ENCODE measurements around the gene COLEC11. TPM values are rescaled to one million over a fixed set of nuclear protein-coding genes. Genes with fewer than 3 reads are reported as not detected.
"Not testable (repeated sequence)": the region's sequence is repeated elsewhere in the genome, so short reads cannot be mapped to it uniquely, and the experiment has no call there.

The COLEC11 gene
- total and polyA plus RNA-seq, 2 experiments from 2014 or later = 1.3 to 1.5 TPM

DNA sequence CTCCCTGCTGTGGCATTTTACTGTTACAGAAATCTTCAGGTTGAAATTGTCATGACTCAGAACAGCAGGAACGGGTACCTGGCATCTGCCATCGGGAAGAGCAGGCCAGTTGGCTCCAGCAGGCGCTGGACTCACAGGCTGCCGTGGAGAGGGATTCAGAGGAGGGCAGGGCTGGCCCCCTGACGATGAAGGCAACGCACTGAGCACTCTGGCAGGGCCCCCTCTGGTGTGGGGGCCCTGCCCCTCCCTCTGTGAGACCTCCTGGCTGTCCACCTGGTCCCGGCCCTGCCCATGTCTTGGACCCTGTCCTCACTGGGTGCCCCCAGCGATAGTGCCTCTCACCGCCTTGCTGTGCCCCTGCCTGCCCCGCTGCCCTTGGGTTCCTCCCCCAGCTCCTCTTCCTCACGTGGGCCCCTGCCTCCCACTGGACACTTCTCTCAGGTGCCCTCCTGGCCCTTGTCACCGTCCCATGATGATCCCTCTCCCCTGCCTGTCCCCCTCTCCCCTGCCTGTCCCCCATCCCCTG lies 39.7 kb downstream of the COLEC11 start:
- Mint-ChIP-seq H3K27me3 (ENCODE audit: insufficient read depth, low read depth, poor library complexity) (peaks cover 8% of the 10 kb centered on the region), H3K27ac (no peak overlapping the region), H3K36me3 (ENCODE audit: low read depth) (no peaks in the 10 kb centered on the region), H3K4me1 (peaks cover 4% of the 10 kb centered on the region; the same call in 2 of the 3 replicates), H3K9me3 (no peaks in the 10 kb centered on the region), H3K4me3 (no peak overlapping the region)
- Histone ChIP-seq H3K9me2 (ENCODE audit: insufficient read depth) (no peaks in the 10 kb centered on the region), H3F3A (replicated peaks; ENCODE audit: low read depth) (0 out of 2 replicates have a peak, but pooled peaks cover 3% of the 10 kb centered on the region), H3K27ac (ENCODE audit: low read depth) (no peak overlapping the region), H4K20me1 (replicated peaks; ENCODE audit: insufficient read depth) (no peaks in the 10 kb centered on the region), H3K4me2 (no peak overlapping the region), H3K36me3 (ENCODE audit: insufficient read depth) (no peaks in the 10 kb centered on the region), H3K4me3 (no peak overlapping the region), H2AFZ (no peak overlapping the region; the same call in 1 of the 2 replicates), H3K79me2 (replicated peaks; ENCODE audit: insufficient read depth) (no peaks in the 10 kb centered on the region), H3K4me1 (ENCODE audit: insufficient read depth) (no peaks in the 10 kb centered on the region), H3K27me3 (ENCODE audit: insufficient read depth) (no peaks in the 10 kb centered on the region)
- ATAC-seq = no peak
- TF ChIP-seq, protein P1, sequence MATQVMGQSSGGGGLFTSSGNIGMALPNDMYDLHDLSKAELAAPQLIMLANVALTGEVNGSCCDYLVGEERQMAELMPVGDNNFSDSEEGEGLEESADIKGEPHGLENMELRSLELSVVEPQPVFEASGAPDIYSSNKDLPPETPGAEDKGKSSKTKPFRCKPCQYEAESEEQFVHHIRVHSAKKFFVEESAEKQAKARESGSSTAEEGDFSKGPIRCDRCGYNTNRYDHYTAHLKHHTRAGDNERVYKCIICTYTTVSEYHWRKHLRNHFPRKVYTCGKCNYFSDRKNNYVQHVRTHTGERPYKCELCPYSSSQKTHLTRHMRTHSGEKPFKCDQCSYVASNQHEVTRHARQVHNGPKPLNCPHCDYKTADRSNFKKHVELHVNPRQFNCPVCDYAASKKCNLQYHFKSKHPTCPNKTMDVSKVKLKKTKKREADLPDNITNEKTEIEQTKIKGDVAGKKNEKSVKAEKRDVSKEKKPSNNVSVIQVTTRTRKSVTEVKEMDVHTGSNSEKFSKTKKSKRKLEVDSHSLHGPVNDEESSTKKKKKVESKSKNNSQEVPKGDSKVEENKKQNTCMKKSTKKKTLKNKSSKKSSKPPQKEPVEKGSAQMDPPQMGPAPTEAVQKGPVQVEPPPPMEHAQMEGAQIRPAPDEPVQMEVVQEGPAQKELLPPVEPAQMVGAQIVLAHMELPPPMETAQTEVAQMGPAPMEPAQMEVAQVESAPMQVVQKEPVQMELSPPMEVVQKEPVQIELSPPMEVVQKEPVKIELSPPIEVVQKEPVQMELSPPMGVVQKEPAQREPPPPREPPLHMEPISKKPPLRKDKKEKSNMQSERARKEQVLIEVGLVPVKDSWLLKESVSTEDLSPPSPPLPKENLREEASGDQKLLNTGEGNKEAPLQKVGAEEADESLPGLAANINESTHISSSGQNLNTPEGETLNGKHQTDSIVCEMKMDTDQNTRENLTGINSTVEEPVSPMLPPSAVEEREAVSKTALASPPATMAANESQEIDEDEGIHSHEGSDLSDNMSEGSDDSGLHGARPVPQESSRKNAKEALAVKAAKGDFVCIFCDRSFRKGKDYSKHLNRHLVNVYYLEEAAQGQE (IDR thresholded peaks at IDR 0.05; ENCODE audit: unreplicated experiment) = no peak
- TF ChIP-seq, protein P2, sequence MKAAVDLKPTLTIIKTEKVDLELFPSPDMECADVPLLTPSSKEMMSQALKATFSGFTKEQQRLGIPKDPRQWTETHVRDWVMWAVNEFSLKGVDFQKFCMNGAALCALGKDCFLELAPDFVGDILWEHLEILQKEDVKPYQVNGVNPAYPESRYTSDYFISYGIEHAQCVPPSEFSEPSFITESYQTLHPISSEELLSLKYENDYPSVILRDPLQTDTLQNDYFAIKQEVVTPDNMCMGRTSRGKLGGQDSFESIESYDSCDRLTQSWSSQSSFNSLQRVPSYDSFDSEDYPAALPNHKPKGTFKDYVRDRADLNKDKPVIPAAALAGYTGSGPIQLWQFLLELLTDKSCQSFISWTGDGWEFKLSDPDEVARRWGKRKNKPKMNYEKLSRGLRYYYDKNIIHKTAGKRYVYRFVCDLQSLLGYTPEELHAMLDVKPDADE (IDR thresholded peaks at IDR 0.05) = no peak
- TF ChIP-seq NANOG (IDR thresholded peaks at IDR 0.05; ENCODE audit: borderline replicate concordance) = no peak
- DNase-seq (ENCODE audit: low spot score) = no peak

DNA sequence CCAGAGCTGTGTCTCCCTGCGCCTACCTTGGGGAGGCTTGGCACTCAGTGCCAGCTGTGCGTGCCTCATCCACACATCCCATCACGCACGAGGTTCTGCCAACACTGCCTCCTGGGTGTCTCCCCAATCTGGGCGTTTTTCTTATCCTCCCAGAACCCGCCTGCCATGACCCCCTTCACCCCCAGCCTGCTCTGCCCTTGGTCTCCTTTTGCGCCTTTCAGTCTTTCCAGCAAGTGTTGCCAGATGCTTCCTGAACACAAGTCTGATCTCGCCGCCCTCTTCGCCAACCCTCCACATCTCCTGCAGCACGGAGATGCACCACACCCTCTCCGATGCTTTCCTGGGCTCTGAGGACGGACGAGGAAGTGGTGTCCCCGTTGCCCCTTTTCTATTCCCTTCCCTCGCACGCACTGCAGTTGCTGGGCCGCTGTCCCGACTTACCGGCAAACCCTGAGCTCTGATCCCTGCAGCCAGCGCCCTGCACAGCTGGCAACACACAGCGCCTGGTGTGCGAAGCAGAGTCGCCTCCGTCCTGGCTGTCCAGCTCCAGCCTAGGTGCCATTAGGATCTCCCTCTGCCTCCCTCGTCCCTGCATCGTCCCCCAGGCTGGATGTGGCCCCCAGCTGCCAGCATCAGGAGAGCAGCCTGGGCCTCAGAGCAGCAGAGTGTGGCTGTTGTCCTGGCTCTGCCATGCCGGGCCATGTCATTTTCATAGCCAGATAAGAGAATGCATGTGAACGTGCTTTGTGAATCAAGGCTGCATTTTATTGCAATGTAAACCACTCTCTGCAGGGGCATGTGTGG lies 40.5 kb downstream of the COLEC11 start:
- Histone ChIP-seq H3K4me3 (no peak overlapping the region), H3K4me1 (ENCODE audit: insufficient read depth) (no peaks in the 10 kb centered on the region), H3K27ac (ENCODE audit: low read depth) (no peak overlapping the region), H3K9me2 (ENCODE audit: insufficient read depth) (no peaks in the 10 kb centered on the region), H3K4me2 (no peak overlapping the region), H3K36me3 (ENCODE audit: insufficient read depth) (no peaks in the 10 kb centered on the region), H3K27me3 (ENCODE audit: insufficient read depth) (no peaks in the 10 kb centered on the region), H2AFZ (no peak overlapping the region), H4K20me1 (replicated peaks; ENCODE audit: insufficient read depth) (no peaks in the 10 kb centered on the region), H3F3A (replicated peaks; ENCODE audit: low read depth) (no peaks in the 10 kb centered on the region), H3K79me2 (replicated peaks; ENCODE audit: insufficient read depth) (no peaks in the 10 kb centered on the region)
- ATAC-seq = no peak
- no peaks in the 10 kb centered on the region for H3K36me3 Mint-ChIP-seq (ENCODE audit: low read depth)
- H3K4me3 Mint-ChIP-seq = no peak overlapping the region
- no peaks in the 10 kb centered on the region for H3K9me3 Mint-ChIP-seq
- TF ChIP-seq ZNF114 (CRISPR knock-in tag; IDR thresholded peaks at IDR 0.05) = no peak
- no peak overlapping the region for H3K27ac Mint-ChIP-seq
- peaks cover 4% of the 10 kb centered on the region; the same call in 2 of the 3 replicates for H3K4me1 Mint-ChIP-seq
- H3K27me3 Mint-ChIP-seq (ENCODE audit: insufficient read depth, low read depth, poor library complexity) = peaks cover 12% of the 10 kb centered on the region
- no peak for DNase-seq (ENCODE audit: low spot score)

- not testable (repeated sequence) for ATAC-seq; H3K4me3 ChIP-seq; H3K27ac Mint-ChIP-seq; H3K4me2 ChIP-seq; H3K79me2 ChIP-seq (replicated peaks; ENCODE audit: insufficient read depth); H3K9me2 ChIP-seq (ENCODE audit: insufficient read depth); H3K36me3 ChIP-seq (ENCODE audit: insufficient read depth); H3K4me3 Mint-ChIP-seq; H4K20me1 ChIP-seq (replicated peaks; ENCODE audit: insufficient read depth); DNase-seq (ENCODE audit: low spot score); H3K4me1 Mint-ChIP-seq; H3K36me3 Mint-ChIP-seq (ENCODE audit: low read depth); H3K27ac ChIP-seq (ENCODE audit: low read depth); H3K9me3 Mint-ChIP-seq; H3F3A ChIP-seq (replicated peaks; ENCODE audit: low read depth); H3K4me1 ChIP-seq (ENCODE audit: insufficient read depth); H3K27me3 ChIP-seq (ENCODE audit: insufficient read depth); H2AFZ ChIP-seq
- H3K27me3 Mint-ChIP-seq (ENCODE audit: insufficient read depth, low read depth, poor library complexity) = peaks cover 12% of the 10 kb centered on the region
Observed at GRCh38 chr2:3635975-3636327, 41.0 kb downstream of the COLEC11 start.

Measured in GM23338 (cell line).